ENCODE data around the gene CORIN. TPM values are rescaled to one million over a fixed set of nuclear protein-coding genes. Genes with fewer than 3 reads are reported as not detected.
A peak's percentile ranks its signal among the peaks of the same experiment; 100 is the strongest.

The CORIN gene
- total and polyA plus RNA-seq, 2 experiments from 2014 or later, result not detected

DNA sequence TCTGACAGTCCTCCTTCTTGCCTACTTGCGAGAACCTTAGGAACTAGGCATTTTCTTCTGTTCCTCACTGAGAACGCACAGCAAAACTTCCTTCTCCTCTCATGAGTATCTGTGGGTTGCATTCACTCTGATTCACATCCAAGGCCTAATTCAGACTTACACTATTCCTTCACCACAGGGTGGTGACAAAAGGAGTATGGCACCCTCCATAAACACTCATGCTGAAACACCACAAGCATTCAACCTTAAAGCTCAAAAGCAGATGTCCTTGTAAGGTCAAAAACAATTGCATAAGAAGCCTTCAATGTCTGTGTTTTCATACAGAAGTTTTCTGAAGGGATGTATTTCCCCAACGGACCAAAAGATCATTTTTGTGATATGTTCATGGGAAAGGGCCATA is 147.3 kb downstream of the CORIN start:
- H3K4me3 ChIP-seq, result no peak overlapping the region
- no peaks in the 10 kb centered on the region for H3K79me2 ChIP-seq (replicated peaks; ENCODE audit: insufficient read depth)
- no peak overlapping the region for H2AFZ ChIP-seq
- H3K27me3 ChIP-seq (ENCODE audit: insufficient read depth), result no peaks in the 10 kb centered on the region
- H3K27ac ChIP-seq (ENCODE audit: low read depth), result no peak overlapping the region
- H3K4me2 ChIP-seq, result no peak overlapping the region
- Mint-ChIP-seq H3K4me3 (no peak overlapping the region), H3K27me3 (ENCODE audit: insufficient read depth, low read depth, poor library complexity) (no peaks in the 10 kb centered on the region), H3K9me3 (no peaks in the 10 kb centered on the region), H3K27ac (no peak overlapping the region), H3K36me3 (ENCODE audit: low read depth) (no peaks in the 10 kb centered on the region), H3K4me1 (no peaks in the 10 kb centered on the region)
- TF ChIP-seq, protein P1, sequence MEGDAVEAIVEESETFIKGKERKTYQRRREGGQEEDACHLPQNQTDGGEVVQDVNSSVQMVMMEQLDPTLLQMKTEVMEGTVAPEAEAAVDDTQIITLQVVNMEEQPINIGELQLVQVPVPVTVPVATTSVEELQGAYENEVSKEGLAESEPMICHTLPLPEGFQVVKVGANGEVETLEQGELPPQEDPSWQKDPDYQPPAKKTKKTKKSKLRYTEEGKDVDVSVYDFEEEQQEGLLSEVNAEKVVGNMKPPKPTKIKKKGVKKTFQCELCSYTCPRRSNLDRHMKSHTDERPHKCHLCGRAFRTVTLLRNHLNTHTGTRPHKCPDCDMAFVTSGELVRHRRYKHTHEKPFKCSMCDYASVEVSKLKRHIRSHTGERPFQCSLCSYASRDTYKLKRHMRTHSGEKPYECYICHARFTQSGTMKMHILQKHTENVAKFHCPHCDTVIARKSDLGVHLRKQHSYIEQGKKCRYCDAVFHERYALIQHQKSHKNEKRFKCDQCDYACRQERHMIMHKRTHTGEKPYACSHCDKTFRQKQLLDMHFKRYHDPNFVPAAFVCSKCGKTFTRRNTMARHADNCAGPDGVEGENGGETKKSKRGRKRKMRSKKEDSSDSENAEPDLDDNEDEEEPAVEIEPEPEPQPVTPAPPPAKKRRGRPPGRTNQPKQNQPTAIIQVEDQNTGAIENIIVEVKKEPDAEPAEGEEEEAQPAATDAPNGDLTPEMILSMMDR (conservative IDR thresholded peaks at IDR 0.05; ENCODE audit: low read depth in 2 of 2), result 0 out of 4 replicates have a peak, but pooled peaks of 1 of the 2 experiments have one; percentile 3
- no peak for TF ChIP-seq EZH2phosphoT487 (IDR thresholded peaks at IDR 0.05; ENCODE audit: unreplicated experiment)
- H3K36me3 ChIP-seq (ENCODE audit: insufficient read depth), result no peaks in the 10 kb centered on the region
- H3K4me1 ChIP-seq (ENCODE audit: insufficient read depth), result no peaks in the 10 kb centered on the region
- DNase-seq (ENCODE audit: low spot score) (no peak), ATAC-seq (no peak)
- no peaks in the 10 kb centered on the region for H3K9me2 ChIP-seq (ENCODE audit: insufficient read depth)
- no peaks in the 10 kb centered on the region for H4K20me1 ChIP-seq (replicated peaks; ENCODE audit: insufficient read depth)
- no peaks in the 10 kb centered on the region for H3F3A ChIP-seq (replicated peaks; ENCODE audit: low read depth)

DNA sequence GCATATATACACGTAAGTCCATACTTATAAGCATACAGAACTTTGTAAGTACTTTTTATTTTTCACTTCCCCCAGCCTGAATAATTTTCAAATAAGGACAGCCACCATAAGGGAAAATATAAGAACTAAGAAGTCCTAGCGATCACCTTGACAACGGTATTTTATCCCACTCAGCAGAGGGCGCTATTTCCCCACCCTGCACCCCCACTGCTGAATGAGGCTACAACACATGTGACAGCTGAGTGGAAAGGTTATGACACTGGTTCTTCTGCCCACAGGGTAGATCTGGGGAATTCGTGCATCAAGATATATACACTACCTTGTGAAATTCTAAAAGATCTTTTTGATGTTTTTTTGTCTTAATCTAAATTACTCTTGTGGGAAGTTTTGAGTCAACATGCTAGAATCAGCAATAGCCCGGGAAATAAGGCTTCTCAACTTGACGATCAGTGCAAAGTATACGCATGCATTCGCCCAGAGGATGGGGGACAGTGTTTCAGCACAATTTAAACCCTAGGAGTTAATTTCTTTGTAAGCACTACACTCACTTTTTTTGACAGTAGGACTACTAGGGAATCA is 151.5 kb downstream of the CORIN start:
- no peak overlapping the region for H3K4me2 ChIP-seq
- H3K9me3 Mint-ChIP-seq, result no peaks in the 10 kb centered on the region
- no peaks in the 10 kb centered on the region for H3K4me1 Mint-ChIP-seq
- no peaks in the 10 kb centered on the region for H3K9me2 ChIP-seq (ENCODE audit: insufficient read depth)
- H3K27ac ChIP-seq (ENCODE audit: low read depth), result no peak overlapping the region
- no peaks in the 10 kb centered on the region for H3K4me1 ChIP-seq (ENCODE audit: insufficient read depth)
- H3K4me3 ChIP-seq, result no peak overlapping the region
- no peaks in the 10 kb centered on the region for H3K27me3 ChIP-seq (ENCODE audit: insufficient read depth)
- no peaks in the 10 kb centered on the region for H3K36me3 Mint-ChIP-seq (ENCODE audit: low read depth)
- peak; percentile 71 for DNase-seq (ENCODE audit: low spot score)
- no peak overlapping the region for H3K4me3 Mint-ChIP-seq
- H4K20me1 ChIP-seq (replicated peaks; ENCODE audit: insufficient read depth), result no peaks in the 10 kb centered on the region
- TF ChIP-seq, protein P1 (conservative IDR thresholded peaks at IDR 0.05; ENCODE audit: low read depth in 2 of 2), result peak; percentile 94 to 96
- TF ChIP-seq, protein P2, sequence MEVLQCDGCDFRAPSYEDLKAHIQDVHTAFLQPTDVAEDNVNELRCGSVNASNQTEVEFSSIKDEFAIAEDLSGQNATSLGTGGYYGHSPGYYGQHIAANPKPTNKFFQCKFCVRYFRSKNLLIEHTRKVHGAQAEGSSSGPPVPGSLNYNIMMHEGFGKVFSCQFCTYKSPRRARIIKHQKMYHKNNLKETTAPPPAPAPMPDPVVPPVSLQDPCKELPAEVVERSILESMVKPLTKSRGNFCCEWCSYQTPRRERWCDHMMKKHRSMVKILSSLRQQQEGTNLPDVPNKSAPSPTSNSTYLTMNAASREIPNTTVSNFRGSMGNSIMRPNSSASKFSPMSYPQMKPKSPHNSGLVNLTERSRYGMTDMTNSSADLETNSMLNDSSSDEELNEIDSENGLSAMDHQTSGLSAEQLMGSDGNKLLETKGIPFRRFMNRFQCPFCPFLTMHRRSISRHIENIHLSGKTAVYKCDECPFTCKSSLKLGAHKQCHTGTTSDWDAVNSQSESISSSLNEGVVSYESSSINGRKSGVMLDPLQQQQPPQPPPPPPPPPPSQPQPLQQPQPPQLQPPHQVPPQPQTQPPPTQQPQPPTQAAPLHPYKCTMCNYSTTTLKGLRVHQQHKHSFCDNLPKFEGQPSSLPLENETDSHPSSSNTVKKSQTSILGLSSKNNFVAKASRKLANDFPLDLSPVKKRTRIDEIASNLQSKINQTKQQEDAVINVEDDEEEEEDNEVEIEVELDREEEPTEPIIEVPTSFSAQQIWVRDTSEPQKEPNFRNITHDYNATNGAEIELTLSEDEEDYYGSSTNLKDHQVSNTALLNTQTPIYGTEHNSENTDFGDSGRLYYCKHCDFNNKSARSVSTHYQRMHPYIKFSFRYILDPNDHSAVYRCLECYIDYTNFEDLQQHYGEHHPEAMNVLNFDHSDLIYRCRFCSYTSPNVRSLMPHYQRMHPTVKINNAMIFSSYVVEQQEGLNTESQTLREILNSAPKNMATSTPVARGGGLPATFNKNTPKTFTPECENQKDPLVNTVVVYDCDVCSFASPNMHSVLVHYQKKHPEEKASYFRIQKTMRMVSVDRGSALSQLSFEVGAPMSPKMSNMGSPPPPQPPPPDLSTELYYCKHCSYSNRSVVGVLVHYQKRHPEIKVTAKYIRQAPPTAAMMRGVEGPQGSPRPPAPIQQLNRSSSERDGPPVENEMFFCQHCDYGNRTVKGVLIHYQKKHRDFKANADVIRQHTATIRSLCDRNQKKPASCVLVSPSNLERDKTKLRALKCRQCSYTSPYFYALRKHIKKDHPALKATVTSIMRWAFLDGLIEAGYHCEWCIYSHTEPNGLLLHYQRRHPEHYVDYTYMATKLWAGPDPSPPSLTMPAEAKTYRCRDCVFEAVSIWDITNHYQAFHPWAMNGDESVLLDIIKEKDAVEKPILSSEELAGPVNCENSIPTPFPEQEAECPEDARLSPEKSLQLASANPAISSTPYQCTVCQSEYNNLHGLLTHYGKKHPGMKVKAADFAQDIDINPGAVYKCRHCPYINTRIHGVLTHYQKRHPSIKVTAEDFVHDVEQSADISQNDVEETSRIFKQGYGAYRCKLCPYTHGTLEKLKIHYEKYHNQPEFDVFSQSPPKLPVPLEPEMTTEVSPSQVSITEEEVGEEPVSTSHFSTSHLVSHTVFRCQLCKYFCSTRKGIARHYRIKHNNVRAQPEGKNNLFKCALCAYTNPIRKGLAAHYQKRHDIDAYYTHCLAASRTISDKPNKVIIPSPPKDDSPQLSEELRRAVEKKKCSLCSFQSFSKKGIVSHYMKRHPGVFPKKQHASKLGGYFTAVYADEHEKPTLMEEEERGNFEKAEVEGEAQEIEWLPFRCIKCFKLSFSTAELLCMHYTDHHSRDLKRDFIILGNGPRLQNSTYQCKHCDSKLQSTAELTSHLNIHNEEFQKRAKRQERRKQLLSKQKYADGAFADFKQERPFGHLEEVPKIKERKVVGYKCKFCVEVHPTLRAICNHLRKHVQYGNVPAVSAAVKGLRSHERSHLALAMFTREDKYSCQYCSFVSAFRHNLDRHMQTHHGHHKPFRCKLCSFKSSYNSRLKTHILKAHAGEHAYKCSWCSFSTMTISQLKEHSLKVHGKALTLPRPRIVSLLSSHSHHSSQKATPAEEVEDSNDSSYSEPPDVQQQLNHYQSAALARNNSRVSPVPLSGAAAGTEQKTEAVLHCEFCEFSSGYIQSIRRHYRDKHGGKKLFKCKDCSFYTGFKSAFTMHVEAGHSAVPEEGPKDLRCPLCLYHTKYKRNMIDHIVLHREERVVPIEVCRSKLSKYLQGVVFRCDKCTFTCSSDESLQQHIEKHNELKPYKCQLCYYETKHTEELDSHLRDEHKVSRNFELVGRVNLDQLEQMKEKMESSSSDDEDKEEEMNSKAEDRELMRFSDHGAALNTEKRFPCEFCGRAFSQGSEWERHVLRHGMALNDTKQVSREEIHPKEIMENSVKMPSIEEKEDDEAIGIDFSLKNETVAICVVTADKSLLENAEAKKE (CRISPR knock-in tag; IDR thresholded peaks at IDR 0.05), result no peak
- no peak overlapping the region for H2AFZ ChIP-seq
- H3K27ac Mint-ChIP-seq, result no peak overlapping the region
- H3F3A ChIP-seq (replicated peaks; ENCODE audit: low read depth), result no peaks in the 10 kb centered on the region
- H3K27me3 Mint-ChIP-seq (ENCODE audit: insufficient read depth, low read depth, poor library complexity), result peaks cover 2% of the 10 kb centered on the region
- ATAC-seq, result peak; percentile 89
- H3K36me3 ChIP-seq (ENCODE audit: insufficient read depth), result no peaks in the 10 kb centered on the region
- H3K79me2 ChIP-seq (replicated peaks; ENCODE audit: insufficient read depth), result no peaks in the 10 kb centered on the region

Measured in GM23338 (cell line).